HUDEP-2 (cell line): ENCODE results near the gene ZNF688.
A peak's percentile ranks its signal among the peaks of the same experiment; 100 is the strongest.
"Not testable (repeated sequence)": the region's sequence is repeated elsewhere in the genome, so short reads cannot be mapped to it uniquely, and the experiment has no call there.

Experiments
- DNase-seq, 76 experiments: peaks; one replicate each; lab custom pipeline; 2025; ENCODE audit not compliant: unreplicated experiment in 76 of 76; lab: John Stamatoyannopoulos, UW

ZNF688 gene

DNA sequence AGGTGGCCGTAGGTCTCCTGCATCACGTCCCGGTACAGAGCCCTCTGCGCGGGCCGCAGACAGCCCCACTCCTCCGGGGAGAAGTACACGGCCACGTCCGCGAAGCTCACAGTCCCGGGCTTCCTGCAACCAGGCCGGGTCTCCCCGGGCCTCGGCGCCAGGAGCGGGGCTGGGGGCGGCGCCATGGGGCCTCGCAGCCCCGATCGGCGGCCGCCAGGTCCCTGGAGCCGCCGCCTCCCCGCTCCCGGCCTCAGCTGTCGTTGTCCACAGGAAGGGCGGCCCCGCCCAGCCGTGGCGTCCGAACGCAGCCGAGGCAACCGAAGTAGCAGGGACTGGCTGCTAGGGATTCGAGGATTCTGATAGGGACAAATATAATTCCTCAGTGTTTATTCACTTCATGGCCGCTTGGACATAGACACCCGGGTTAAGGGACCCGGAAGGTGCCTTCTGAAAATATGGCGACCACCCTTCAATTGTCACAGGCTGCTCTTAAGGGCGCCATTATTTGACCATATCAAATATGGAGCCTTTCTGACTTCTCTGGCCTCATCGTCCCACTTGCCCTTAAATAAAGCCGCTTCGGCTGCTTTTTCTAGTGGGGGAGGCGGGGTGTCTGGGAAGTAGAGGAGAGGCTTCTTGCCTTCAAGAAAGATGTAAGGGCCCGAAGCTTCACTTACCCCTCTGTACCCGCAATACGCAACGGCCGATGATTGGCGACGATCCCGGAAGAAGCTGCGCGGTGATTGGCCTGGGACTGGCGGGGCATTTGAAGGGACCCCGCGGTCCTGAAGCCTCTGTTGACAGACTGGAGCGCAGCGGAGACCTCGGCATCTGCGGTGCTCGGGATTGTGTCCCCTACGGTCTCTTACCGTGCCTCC is at the start of gene ZNF688:
TSS of gene ZNF688 (minus strand) at position 270 of the 878 bp plus-strand sequence. CDS start at position 185, 85 bp downstream.
- peak in 75 of 76 experiments; percentile 50 to 97 (median 91) for DNase-seq

- no peak for DNase-seq
Measured at GRCh38 chr16:30620169-30620568, 48.7 kb upstream of the ZNF688 start.

GRCh38 chr16:30619638-30620037 is 48.1 kb upstream of the ZNF688 start:
- no peak for DNase-seq

DNA sequence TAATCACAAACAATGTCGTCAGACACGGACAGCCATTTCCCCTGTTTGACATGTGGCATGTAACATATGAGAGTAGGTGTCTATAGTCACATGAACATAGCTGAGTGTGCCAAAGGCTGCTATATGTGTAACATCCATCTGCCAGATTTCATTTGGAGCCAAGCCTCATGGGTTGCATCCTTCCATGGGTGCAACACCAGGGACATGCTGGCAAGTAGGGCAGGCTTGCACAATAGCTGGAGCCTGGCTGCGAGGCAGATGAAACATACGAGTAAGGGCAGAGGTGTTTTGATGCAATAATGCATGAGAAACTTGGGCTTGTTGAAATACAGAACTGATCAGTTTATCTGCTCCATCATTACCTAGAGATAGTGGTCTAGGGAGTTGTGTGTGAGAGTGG is 47.7 kb upstream of the ZNF688 start:
- DNase-seq = no peak

DNA sequence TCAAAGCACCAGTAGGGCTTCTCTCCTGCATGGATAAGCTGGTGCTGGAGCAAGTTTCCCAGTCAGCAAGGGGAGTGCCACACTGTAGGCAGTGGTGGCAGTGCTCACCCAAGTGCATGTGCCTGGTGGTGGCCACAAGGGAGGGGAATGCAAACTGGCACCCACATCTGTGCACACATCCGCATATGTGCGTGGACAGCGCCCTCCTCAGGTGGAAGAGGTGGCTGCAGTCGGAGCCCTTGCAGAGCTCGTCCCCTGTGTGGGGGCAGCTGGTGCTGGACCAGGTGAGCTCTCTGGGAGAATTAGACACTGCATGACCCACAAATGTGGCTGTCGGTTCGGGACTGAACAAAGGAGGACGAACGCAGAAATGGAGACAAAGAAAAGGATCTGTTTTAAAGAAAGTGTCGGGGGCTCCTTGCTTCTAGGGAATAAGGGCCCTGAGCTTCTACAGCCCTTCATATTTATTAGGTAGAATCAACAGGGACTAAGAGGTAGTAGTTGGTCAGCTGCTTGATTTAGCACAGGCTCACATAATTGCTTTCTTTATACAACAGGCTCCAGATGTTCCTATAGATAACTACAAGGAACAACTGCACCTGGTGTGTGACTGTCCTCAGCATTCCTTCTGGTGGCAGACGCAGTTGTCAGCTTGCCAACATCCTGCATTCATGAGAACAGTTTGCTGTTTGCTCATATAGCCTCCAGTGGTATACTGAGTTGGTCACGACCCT is 44.0 kb upstream of the ZNF688 start:
- DNase-seq = peak in 46 of 76 experiments; percentile 2 to 65 (median 29)

GRCh38 chr16:30609926-30610839 is 38.7 kb upstream of the ZNF688 start, which contains the start of gene ZNF689:
ZNF689 (minus strand) TSS chr16:30610389; CDS start chr16:30610041, 348 bp downstream.
- peak in 75 of 76 experiments; percentile 35 to 98 (median 93) for DNase-seq

DNA sequence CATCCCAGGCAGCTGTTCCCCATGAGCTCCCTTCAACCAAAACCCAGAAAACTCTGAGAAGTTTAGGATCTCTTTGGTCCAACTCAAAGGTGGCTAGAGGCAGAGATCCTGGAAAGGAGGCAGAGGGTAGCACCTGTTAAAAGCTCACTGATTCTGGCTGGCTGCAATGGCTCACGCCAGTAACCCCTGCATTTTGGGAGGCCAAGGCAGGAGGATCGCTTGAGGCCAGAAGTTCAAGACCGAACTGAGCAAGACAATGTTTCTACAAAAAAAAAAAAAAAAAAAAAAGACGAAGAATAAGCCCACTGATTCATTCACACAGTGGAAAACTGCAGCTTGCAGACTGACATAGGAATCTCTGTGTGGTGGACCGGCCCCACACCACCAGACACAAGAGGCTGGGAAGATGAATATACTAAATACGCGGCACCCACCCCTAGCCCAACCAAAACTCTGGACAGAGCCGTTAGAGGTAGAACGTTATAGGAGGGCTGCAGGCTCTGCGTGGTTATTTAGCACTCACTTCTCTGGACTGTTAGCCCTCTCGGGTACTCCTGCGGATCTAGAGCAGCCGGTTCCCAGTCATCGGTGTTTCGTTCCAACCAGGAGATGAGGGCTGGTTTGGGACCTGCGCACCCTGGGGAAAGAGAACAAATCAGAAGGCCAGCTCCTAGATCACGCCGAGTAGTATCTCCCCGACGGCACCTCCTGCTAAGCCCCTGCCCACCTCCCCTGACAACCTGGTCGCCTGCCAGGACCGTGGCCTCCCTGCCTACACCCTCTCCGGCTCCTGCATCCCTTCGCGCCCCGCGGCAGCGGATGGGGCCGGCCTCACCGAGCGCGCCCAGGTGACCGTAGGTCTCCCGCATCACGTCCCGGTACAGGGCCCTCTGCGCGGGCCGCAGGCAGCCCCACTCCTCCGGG is 37.8 kb upstream of the ZNF688 start:
- DNase-seq = peak in 56 of 76 experiments; percentile 9 to 76 (median 46)

GRCh38 chr16:30606004-30606403 is 34.5 kb upstream of the ZNF688 start:
- DNase-seq = no peak

GRCh38 chr16:30605158-30605557 is 33.6 kb upstream of the ZNF688 start:
- DNase-seq = no peak

GRCh38 chr16:30604316-30604947 is 32.9 kb upstream of the ZNF688 start:
- DNase-seq = no peak

GRCh38 chr16:30603945-30604315 is 32.4 kb upstream of the ZNF688 start:
- DNase-seq = no peak

DNA sequence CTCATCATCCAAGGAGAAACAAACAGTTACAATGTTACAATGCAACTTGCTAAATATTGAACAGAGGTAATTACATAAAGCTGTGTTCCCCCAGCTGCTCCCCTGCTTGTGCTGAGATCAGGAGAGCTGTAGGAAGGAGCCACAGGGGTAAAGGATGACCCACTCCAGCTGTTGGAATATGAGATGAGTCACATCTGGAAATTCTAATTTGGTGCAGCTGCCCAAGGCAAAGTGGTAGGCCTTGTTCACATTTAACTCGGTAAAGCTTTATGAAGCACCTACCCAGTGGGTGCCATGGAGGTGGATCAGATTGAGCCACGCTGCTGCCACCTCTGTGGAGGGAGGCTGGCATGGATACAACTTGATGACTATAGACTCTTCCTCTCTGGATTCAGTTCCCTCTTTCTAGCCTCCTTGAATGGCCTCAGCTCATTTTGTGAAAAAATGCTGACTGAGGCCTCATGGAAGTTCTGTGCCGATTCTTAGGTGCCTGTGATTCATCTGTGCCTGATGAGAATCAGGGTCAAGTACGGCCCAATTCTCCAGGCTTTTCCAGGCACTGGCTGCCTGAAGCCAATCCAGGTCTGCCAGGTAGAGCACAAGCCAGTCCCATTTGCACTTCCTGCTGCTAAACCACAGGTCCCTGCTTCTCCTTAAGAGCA is 31.2 kb upstream of the ZNF688 start:
- DNase-seq = no peak

- no peak for DNase-seq
Measured at GRCh38 chr16:30601966-30602365, 30.5 kb upstream of the ZNF688 start.

GRCh38 chr16:30600929-30601328 is 29.4 kb upstream of the ZNF688 start:
- DNase-seq = no peak

GRCh38 chr16:30600215-30600614 is 28.7 kb upstream of the ZNF688 start:
- no peak for DNase-seq

DNA sequence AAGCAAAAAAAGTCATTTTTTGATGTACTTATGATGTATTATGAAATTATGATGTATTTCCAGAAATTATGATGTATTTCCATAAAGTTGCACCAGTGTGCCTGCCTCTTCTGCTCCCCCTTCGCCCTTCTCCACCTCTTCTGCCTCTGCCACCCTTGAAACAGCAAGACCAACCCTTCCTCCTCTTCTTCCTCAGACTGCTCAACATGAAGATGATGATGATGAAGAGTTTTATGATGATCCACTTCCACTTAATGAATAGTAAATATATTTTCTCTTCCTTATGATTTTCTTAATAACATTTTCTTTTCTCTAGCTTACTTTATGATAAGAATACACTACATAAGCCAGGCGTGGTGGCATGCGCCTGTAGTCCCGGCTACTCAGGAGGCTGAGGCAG is 21.4 kb upstream of the ZNF688 start:
- no peak for DNase-seq

GRCh38 chr16:30590869-30591268 is 19.4 kb upstream of the ZNF688 start:
- DNase-seq = not testable (repeated sequence)

DNA sequence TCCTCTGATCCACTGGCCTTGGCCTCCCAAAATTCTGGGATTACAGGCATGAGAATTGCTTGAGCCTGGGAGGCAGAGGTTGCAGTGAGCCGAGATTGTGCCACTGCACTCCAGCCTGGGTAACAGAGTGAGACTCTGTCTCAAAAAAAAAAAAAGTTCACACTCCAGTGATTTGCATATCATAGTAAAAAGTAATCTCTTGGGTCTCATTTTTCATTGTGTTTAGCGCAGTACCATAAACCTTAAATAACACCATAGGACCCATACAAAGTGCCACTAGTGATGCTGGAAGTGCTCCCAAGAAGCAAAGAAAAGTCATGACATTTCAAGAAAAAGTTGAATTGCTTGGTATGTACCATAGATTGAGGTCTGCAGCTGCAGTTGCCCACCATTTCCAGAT is 18.1 kb upstream of the ZNF688 start:
- DNase-seq = not testable (repeated sequence)

GRCh38 chr16:30588651-30589050 is 17.1 kb upstream of the ZNF688 start:
- no peak for DNase-seq
